Raji (cell line): Measurements from ENCODE around the gene SGCG.

Source experiments
- POLR2A ChIP-seq: IDR thresholded peaks from 2 replicates; pipeline ENCODE4 v1.6.1; 2011; ENCODE audit warnings: low read depth, low read length, control low read depth; ENCODE audit not compliant: insufficient read depth

The SGCG gene

DNA sequence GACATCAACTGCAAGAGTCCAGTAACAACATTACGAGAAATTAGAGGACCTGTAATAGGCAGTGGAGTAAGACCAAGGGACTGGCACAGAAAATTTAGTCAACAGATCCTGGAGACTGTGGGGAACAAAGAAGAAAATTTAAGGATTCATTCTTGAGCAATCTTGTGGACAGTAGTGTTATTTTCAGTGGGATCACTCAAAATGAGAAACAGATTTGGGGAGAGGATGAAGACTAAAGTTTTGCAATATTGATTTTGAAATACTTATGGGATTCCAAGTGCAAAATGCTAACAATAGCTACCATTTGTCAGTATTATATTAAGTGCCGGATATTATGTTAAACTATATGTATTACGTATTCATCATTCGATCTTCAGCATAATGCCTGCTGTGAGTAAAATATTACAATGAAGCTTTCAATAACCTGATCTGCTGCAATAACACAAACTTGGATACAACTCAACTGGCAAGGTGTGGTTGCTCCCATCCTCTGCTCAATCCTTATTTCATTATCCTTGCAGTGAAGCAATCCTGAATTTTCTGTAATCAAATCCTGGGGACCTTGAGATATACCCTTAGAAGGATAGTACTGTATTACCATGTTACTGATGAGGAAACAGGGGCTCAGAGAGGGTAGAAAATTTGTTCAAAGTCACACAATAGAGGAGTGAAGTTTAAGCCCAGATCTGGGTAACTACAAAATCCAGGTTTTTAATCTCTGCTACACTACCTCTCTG lies 168.6 kb downstream of the SGCG start:
- TF ChIP-seq POLR2A = no peak

DNA sequence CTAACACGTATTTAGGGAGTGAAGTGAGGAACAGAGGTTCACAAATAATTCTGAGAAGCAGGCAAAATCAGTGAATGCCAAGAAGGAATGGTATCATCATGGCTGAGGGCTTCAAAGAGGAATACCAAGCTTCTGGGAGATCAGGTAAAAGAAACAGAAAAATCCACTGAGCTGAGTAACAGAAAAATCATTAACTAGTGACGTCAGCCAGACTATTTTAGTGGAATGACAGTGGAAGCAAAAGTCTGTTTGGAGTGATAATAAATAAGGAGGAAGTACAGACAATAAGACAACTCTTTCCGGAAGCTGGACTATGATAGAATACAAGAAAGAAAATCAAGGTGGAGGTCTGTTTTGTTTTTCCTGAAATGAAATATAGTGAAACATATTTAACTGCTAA lies 169.2 kb downstream of the SGCG start:
- no peak for TF ChIP-seq POLR2A

DNA sequence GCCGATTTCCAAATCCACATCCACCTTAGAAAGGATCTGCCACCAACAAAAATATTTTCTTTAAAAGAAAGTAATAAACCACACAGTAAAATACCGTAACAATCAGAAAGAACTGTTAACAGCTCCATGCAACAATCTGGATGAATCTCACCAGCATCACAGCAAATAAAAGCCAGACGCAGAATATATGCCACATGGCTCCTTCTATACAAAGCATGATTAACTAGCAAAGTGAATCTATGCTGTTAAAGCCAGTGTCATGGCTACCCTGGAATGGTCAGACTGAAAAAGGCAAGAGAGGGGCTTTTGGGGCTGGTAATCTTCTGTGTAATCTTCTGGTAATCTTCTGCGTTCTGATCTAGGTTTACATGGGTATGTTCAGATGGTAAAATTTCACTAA lies 171.4 kb downstream of the SGCG start:
- no peak for TF ChIP-seq POLR2A

GRCh38 chr13:23354520-23354919 lies 173.7 kb downstream of the SGCG start:
- TF ChIP-seq POLR2A = no peak

- TF ChIP-seq POLR2A = no peak
Measured at GRCh38 chr13:23356368-23356767, 175.6 kb downstream of the SGCG start.

DNA sequence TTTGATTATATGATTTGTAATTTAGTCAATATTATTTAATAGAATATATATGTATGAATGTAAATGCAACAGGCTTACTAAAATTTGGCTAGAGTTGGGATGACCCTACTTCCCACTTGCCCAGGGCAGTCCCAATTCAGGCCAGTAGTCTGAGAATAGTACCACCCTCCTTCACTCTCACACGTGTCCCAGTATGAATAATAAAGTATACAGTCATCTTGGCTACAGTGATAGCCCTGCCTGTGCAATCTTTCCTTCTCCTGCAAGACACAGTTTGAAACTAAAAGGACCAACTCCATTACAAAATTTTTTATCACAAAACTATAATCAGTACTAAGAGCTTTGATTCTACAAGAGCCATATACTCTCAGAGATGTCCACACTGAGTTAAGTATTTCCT lies 176.6 kb downstream of the SGCG start:
- no peak for TF ChIP-seq POLR2A

DNA sequence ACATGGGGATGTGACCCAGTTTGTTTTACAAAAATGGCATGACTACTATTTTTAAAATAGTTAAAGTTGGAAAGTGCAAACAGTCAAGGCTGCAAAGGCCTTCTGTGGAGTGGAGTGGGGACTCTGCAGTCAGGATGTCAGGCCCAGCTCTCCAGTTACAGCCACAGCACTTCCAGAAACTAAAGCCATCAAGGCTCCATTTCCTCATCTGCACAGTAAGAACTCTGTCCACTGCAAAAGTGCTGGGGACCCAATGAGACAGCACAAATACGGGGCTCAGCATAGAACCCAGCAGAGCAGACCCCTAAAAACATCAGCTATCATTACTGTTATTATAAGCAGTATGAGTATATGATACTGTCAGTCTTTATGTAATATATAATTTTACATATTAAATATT lies 179.1 kb downstream of the SGCG start:
- no peak for TF ChIP-seq POLR2A

DNA sequence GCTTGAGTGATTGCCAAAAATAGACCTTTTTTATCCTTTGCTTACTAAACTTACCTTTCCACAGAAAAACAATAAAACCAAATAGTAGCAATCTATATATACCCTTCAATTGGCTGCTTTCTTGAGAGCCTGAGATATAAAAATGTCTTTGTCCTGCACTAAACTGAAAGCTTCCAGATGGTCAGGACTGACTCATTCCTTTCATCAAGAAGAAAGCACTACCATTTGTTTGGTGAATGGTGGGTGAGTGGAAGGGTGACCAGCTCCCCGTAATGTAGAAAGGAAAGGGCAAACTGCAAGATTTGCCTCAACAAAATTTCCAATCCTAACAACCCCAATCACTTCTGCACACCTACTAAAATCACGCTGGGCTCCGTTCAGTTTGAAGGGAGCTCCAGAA lies 184.9 kb downstream of the SGCG start:
- TF ChIP-seq POLR2A = no peak

DNA sequence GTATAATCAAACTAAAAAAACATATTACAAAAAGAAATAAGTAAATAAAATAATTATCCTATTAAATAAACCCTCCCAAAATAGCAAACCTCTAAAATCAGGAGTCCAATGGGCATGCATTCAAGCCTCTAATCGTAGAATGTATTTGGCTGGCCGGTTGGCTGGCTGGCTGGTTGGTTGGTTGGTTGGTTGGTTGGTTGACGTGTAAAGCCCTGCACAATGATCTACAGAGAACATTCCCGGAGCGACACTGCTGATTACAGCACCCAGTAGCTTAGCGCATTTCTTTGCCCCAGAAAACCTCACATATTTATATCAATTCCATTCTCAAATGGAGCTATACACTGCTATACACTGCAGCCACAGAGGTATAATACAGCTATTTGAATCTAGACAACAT lies 187.1 kb downstream of the SGCG start:
- TF ChIP-seq POLR2A = no peak

GRCh38 chr13:23372264-23372906 lies 191.6 kb downstream of the SGCG start:
- no peak for TF ChIP-seq POLR2A
